ENCODE data around the gene GAS7.

DNA sequence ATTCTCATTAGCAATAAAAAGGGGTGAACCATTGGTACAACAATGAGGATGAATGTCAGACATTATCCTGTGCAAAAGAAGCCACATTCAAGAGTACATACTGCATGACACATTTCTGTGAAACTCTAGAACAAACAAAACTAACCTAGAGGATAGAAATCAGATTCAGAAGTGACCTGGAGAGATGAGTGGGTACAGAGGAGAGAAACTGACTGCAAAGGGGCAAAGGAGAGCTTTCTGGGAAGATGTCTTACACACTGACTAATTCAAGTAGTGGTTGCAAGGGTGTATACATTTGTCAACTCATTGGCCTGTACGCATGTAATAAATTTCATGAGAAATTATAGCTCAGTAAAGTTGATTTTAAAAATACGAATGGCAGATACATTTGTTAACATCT, 115.6 kb downstream of the GAS7 start:
- TF ChIP-seq EP300 (IDR thresholded peaks at IDR 0.05): no peak
- TF ChIP-seq, protein P1, sequence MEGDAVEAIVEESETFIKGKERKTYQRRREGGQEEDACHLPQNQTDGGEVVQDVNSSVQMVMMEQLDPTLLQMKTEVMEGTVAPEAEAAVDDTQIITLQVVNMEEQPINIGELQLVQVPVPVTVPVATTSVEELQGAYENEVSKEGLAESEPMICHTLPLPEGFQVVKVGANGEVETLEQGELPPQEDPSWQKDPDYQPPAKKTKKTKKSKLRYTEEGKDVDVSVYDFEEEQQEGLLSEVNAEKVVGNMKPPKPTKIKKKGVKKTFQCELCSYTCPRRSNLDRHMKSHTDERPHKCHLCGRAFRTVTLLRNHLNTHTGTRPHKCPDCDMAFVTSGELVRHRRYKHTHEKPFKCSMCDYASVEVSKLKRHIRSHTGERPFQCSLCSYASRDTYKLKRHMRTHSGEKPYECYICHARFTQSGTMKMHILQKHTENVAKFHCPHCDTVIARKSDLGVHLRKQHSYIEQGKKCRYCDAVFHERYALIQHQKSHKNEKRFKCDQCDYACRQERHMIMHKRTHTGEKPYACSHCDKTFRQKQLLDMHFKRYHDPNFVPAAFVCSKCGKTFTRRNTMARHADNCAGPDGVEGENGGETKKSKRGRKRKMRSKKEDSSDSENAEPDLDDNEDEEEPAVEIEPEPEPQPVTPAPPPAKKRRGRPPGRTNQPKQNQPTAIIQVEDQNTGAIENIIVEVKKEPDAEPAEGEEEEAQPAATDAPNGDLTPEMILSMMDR (IDR thresholded peaks at IDR 0.05): no peak
